ENCODE data around the gene RNF38.

- TF ChIP-seq EZH2phosphoT487 (IDR thresholded peaks at IDR 0.05; ENCODE audit: insufficient read depth, low read depth) (no peak), EZH2 (IDR thresholded peaks at IDR 0.05; ENCODE audit: insufficient read depth, poor library complexity, severe bottlenecking) (no peak)
Observed at GRCh38 chr9:36345103-36345846, 54.8 kb downstream of the RNF38 start.
